ENCODE data around the gene REG1A.

REG1A gene

DNA sequence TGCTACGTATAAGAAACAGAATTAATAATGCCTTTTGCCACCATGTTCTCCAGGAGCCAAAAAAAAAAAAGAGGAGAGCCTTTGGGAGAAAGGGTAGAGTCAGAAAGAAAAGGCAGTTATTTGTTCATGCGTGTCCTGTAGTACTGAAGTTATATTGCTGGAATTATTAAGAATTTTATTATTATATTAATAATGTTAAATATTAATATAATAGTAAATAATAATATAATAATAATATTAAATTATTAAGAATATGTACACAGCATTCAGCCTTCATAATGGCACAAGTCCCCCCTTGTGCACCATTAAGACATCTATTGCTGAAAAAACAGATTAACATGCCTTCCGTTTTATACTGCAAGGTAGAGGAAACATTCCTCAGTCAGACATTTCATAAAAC, 8.1 kb downstream of the REG1A start:
- DNase-seq: no peak

DNA sequence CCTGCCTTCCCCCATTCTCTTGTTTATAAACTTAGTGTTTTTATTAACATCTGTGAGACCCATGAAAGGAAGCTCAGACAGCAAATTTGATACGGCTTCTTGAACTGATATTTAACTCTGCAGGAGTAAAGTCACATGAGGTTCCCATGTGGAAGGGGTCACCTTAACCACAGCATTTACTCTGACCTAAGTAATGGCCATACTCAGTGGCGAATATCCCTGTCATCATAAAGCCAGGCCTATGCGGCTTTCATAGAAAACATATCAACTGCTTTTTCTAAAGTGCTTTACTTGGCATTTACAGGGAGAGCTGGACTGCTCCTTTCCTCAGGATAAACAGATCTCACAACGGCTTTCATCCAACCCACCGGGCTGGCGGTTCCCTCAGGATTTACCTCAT, 9.0 kb downstream of the REG1A start:
- no peak for DNase-seq

DNA sequence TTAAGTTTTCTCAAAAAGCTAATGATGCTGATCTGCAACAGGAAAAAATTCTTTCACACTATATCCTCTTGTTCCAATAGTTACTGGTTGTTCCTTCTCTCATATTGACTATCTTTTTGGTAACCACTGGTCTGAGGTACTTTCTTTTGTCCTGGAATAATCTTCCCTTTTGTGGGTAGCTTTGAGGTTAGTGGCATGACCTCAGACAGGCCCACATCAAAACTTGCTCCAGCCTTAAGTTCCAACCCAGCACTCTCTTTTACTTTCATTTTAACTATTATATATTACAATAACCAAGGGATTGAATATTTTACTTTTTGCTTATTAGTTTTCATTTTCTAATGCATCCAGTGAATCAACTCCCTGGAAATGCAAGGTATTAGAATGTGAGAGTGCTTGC, 9.5 kb downstream of the REG1A start:
- DNase-seq: no peak

DNA sequence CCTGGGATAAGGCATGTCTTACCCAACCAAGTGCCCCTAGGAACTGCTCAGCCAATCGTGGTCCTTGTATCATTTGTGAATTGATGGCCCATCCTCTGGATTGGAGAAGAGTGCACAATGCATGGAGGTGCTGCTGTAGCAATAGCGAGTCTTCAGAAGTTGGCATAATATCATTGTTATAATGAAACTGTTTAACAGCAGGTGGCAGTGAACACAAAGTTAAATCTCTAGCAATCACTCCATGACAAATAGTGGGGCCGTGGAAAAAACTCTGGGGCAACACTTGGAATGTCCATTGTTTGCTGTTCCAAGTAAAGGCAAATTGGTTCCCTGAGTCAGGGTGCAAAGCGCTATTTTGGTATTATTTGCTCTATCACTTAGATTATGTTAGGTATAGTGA, 11.4 kb downstream of the REG1A start:
- no peak for DNase-seq

DNA sequence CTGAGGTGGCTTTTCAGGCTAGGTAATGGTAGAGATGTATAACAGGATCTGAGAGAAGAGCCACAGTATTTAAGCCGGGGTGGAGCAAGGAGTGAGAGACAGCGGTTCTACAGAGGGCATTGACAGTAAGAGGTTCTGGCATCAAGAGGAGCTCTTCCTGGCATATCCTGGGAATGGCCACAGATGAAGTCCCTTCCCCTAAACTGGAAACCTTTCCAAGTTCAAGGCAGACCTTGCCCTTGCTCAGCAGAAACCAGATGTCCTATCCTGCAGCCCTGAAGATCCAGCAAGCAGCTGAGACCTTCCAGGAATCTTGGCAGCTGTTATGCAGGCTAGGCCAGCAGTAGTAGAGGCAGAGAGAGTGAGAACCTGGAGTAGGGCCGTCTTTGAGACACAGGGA, 18.1 kb downstream of the REG1A start:
- DNase-seq: no peak

DNA sequence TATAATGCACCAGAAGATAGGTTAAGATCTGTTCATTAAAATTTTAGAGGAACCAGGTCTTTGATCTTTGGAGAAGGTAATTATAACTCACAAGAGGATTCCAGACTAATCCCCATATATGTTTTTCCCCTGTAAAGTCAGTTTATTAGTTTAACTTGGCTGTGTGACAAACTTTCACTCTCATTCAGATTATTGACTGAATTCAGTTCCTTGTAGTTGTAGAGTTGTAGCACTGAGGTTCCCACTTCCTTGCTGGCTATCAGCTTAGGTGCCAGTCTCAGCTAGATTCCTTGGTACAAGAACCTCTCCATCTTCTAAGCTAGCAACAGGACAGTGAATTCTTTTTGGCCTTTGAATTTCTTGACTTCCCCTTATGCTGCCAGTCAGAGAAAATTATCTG, 19.1 kb downstream of the REG1A start:
- no peak for DNase-seq

DNA sequence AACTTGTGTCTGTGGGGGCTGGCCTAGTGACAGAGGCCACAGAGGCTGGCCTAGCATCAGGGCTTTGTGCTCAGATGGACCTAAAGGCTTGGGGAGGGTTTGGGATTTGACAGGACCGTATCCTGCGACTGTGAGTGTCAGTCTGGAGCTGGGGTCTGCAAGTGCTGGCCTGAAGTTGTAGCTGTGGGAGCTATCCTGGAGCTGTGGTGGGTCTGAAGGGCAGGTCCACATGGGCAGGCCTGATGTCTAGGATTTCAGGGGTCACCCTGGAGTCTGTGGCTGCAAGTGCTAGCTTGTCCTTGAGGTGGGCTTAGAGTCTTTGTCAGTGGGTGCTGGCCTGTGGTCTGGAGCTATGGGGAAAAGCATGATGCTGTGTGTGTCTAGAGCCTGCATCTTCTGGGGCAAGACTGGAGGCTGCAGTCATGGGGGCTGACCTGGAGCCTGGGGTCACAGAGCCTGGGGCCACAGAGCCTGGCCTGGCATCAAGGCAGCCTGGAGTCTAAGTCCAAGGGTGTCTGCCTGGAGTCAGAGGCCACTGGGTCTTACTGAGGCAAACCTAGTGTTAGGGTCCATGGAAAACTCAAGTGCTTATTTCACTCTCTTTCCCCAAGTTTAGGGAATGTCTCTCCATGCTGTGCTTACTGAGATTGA, 35.7 kb downstream of the REG1A start:
- DNase-seq: no peak

DNA sequence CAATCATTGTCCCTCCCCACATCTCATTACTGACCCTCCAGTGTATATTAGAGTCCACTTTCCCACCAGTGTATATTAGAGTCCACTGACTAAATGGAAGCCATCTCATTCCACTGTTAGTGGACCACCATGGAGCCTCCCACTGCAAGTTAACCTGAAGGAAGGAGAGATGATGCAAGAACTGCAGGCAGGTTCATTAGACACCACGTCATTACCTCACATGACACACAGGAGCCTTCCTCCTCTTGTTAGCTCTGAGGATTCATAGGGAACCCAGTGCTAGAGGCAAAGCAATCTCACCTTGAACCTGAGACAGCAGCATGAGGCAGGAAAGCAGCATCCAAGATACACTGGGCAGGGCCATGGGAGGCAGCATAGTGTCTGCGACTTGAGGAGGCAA, 38.7 kb downstream of the REG1A start:
- DNase-seq: no peak

DNA sequence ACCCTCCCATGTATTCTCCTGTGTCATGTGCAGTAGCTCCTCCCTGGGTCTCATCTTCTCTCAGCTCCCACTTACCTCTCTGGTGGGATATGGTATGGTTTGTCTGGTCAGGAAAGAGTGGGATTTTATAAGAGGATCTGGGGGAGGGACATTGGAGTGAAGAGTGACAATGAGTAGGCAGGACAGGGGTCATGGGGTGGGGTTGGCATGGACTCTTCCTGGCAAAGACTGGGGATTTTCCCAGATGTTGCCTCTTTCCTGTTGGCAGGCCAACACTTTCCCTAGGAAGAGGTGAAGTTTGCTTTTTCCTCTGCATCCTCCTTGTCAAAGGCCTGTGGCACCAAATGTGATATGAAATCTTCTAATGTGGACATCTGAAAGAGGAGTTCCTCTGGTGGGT, 39.4 kb downstream of the REG1A start, which contains the start of gene REG3A:
Gene REG3A (minus strand): TSS at position 101 of the 400 bp plus-strand sequence. CDS start 348 bp downstream, outside the sequence.
- no peak for DNase-seq

DNA sequence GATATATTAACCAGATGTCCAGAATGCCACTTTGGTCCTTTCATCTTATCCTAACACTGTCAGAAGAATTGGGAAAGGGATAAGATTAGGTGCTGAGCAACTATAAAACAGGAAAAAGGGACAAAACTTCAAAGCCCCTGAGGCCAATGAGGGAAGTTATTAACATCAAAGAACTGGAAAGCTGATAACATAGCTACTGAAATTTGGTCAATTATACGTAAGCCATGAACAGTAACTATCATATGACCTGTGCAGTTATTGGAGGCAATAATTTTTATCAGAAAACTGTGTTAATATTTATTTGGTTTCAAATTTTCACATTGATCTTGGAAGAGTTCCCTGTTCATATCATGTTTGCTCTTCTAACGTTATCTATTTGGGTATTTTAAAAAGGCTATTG, 41.8 kb downstream of the REG1A start:
- DNase-seq: no peak

DNA sequence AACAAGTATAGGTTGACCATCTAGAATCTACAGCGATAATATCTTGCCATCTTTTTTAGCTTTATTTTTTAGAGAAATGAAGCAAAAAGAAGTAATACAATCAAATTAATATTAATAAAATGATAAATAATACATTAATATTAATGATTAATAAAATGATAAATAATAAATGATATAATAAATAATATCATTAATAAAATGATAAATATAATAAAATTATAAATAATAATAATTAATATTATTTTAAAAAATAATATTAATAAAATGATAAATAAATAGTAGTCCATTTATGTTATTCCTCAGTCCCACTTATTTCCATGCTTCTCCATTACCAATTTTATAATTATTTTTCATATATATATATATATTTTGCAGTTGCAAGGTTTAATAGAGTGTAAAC, 42.5 kb downstream of the REG1A start:
- DNase-seq: no peak

DNA sequence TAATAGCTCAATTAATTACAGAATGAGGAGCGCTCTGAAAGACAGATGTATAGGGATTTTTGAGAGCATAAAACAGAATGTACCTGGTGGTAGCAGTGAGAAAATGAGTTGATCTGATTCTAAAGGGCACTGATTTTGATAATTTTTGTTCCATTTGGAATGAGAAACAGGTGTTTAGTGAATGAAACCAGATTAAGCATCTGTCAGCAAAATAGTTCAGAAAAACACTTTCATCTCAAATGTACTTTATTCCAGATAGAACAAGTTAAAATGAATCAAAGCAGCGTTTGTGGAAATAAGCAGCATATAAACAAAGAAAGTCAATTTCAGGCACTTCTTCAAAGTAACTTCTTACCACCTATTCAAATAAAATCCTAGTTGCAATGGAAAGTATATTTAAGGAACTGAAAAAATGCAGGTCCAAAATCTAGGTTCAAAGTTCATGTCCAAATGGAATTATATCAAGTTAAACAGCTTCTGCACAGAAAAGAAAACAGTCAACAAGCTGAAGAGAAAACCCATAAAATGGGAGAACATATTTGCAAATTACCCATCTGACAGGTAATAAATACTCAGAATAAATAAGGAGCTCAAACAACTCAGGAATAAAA, 51.2 kb downstream of the REG1A start:
- DNase-seq: no peak
